ENCODE measurements around the gene FTSJ3.
"Not testable (repeated sequence)": the region's sequence is repeated elsewhere in the genome, so short reads cannot be mapped to it uniquely, and the experiment has no call there.

FTSJ3 gene

GRCh38 chr17:63854709-63855108, 27.2 kb upstream of the FTSJ3 start:
- ATAC-seq (replicated peaks; ENCODE audit: extremely low read depth, poor library complexity, severe bottlenecking) (no peak), DNase-seq (ENCODE audit: low spot score in 2 of 2) (no peak)
- no peaks in the 10 kb centered on the region for H3K9me3 Mint-ChIP-seq
- H3K4me1 Mint-ChIP-seq: peaks cover 1% of the 10 kb centered on the region
- H3K27ac Mint-ChIP-seq (ENCODE audit: low read depth): no peak overlapping the region
- H3K27me3 Mint-ChIP-seq: no peaks in the 10 kb centered on the region
- no peak overlapping the region for H3K4me3 Mint-ChIP-seq
- no peaks in the 10 kb centered on the region for H3K36me3 Mint-ChIP-seq (ENCODE audit: insufficient read depth)

- no peaks in the 10 kb centered on the region for H3K9me3 Mint-ChIP-seq
- no peak overlapping the region for H3K27ac Mint-ChIP-seq (ENCODE audit: low read depth)
- no peak overlapping the region for H3K4me3 Mint-ChIP-seq
- H3K4me1 Mint-ChIP-seq: peaks cover 11% of the 10 kb centered on the region
- ATAC-seq (replicated peaks; ENCODE audit: extremely low read depth, poor library complexity, severe bottlenecking) (no peak), DNase-seq (ENCODE audit: low spot score in 2 of 2) (no peak)
- H3K36me3 Mint-ChIP-seq (ENCODE audit: insufficient read depth): no peaks in the 10 kb centered on the region
- H3K27me3 Mint-ChIP-seq: no peaks in the 10 kb centered on the region
Measured at GRCh38 chr17:63853260-63853659, 25.8 kb upstream of the FTSJ3 start.

- Mint-ChIP-seq H3K4me1 (peaks cover 18% of the 10 kb centered on the region), H3K36me3 (ENCODE audit: insufficient read depth) (no peaks in the 10 kb centered on the region), H3K9me3 (no peaks in the 10 kb centered on the region), H3K27me3 (no peaks in the 10 kb centered on the region), H3K27ac (ENCODE audit: low read depth) (no peak overlapping the region), H3K4me3 (no peak overlapping the region)
- ATAC-seq (replicated peaks; ENCODE audit: extremely low read depth, poor library complexity, severe bottlenecking) (no peak), DNase-seq (ENCODE audit: low spot score in 2 of 2) (no peak)
Measured at GRCh38 chr17:63850401-63850800, 22.9 kb upstream of the FTSJ3 start.

- peak overlapping the region; percentile 76 for H3K27ac Mint-ChIP-seq (ENCODE audit: low read depth)
- peaks cover 18% of the 10 kb centered on the region for H3K4me1 Mint-ChIP-seq
- DNase-seq (ENCODE audit: low spot score in 2 of 2): peak; percentile 93 to 95
- no peaks in the 10 kb centered on the region for H3K36me3 Mint-ChIP-seq (ENCODE audit: insufficient read depth)
- H3K9me3 Mint-ChIP-seq: no peaks in the 10 kb centered on the region
- ATAC-seq (replicated peaks; ENCODE audit: extremely low read depth, poor library complexity, severe bottlenecking): peak; percentile 93
- no peaks in the 10 kb centered on the region for H3K27me3 Mint-ChIP-seq
- peak overlapping the region; percentile 64 for H3K4me3 Mint-ChIP-seq
Measured at GRCh38 chr17:63848834-63849689, 21.6 kb upstream of the FTSJ3 start.

- Mint-ChIP-seq H3K4me1 (peaks cover 18% of the 10 kb centered on the region), H3K36me3 (ENCODE audit: insufficient read depth) (peaks cover 5% of the 10 kb centered on the region), H3K9me3 (no peaks in the 10 kb centered on the region), H3K4me3 (peak overlapping the region; percentile 48), H3K27ac (ENCODE audit: low read depth) (no peak overlapping the region), H3K27me3 (no peaks in the 10 kb centered on the region)
- ATAC-seq (replicated peaks; ENCODE audit: extremely low read depth, poor library complexity, severe bottlenecking) (no peak), DNase-seq (ENCODE audit: low spot score in 2 of 2) (no peak)
Measured at GRCh38 chr17:63847525-63848249, 20.2 kb upstream of the FTSJ3 start.

GRCh38 chr17:63845509-63845908, 18.0 kb upstream of the FTSJ3 start:
- Mint-ChIP-seq H3K27ac (ENCODE audit: low read depth) (no peak overlapping the region), H3K4me1 (peaks cover 35% of the 10 kb centered on the region), H3K9me3 (no peaks in the 10 kb centered on the region), H3K4me3 (no peak overlapping the region), H3K36me3 (ENCODE audit: insufficient read depth) (peaks cover 16% of the 10 kb centered on the region), H3K27me3 (no peaks in the 10 kb centered on the region)
- ATAC-seq (replicated peaks; ENCODE audit: extremely low read depth, poor library complexity, severe bottlenecking) (no peak), DNase-seq (ENCODE audit: low spot score in 2 of 2) (no peak)

GRCh38 chr17:63843910-63844677, 16.6 kb upstream of the FTSJ3 start:
- Mint-ChIP-seq H3K36me3 (ENCODE audit: insufficient read depth) (peaks cover 16% of the 10 kb centered on the region), H3K4me3 (peak overlapping the region; percentile 93), H3K27me3 (no peaks in the 10 kb centered on the region), H3K9me3 (no peaks in the 10 kb centered on the region), H3K27ac (ENCODE audit: low read depth) (peak overlapping the region; percentile 71), H3K4me1 (peaks cover 33% of the 10 kb centered on the region)
- ATAC-seq (replicated peaks; ENCODE audit: extremely low read depth, poor library complexity, severe bottlenecking): no peak
- no peak for DNase-seq (ENCODE audit: low spot score in 2 of 2)

GRCh38 chr17:63843387-63843888, 16.0 kb upstream of the FTSJ3 start:
- DNase-seq (ENCODE audit: low spot score in 2 of 2); H3K27me3 Mint-ChIP-seq; H3K9me3 Mint-ChIP-seq: not testable (repeated sequence)
- peak; percentile 30 for ATAC-seq (replicated peaks; ENCODE audit: extremely low read depth, poor library complexity, severe bottlenecking)
- Mint-ChIP-seq H3K4me1 (peaks cover 35% of the 10 kb centered on the region), H3K36me3 (ENCODE audit: insufficient read depth) (peaks cover 16% of the 10 kb centered on the region), H3K4me3 (peak overlapping the region; percentile 93), H3K27ac (ENCODE audit: low read depth) (peak overlapping the region; percentile 71)

GRCh38 chr17:63842540-63843386, 15.3 kb upstream of the FTSJ3 start, which contains the start of gene SMARCD2:
Gene SMARCD2 (minus strand): TSS chr17:63842685. CDS start chr17:63842674, 11 bp downstream.
- DNase-seq (ENCODE audit: low spot score in 2 of 2): peak; percentile 97
- Mint-ChIP-seq H3K4me3 (peak within 1 kb of the TSS; percentile 93), H3K27me3 (no peaks in the 10 kb centered on the region), H3K4me1 (peaks cover 36% of the 10 kb centered on the region), H3K9me3 (no peaks in the 10 kb centered on the region), H3K36me3 (ENCODE audit: insufficient read depth) (peaks cover 16% of the 10 kb centered on the region), H3K27ac (ENCODE audit: low read depth) (peak within 1 kb of the TSS; percentile 93)
- peak; percentile 91 for ATAC-seq (replicated peaks; ENCODE audit: extremely low read depth, poor library complexity, severe bottlenecking)

- Mint-ChIP-seq H3K27me3 (no peaks in the 10 kb centered on the region), H3K9me3 (no peaks in the 10 kb centered on the region), H3K4me3 (peak overlapping the region; percentile 93), H3K4me1 (peaks cover 36% of the 10 kb centered on the region), H3K27ac (ENCODE audit: low read depth) (peak overlapping the region; percentile 93), H3K36me3 (ENCODE audit: insufficient read depth) (peaks cover 16% of the 10 kb centered on the region)
- no peak for DNase-seq (ENCODE audit: low spot score in 2 of 2)
- ATAC-seq (replicated peaks; ENCODE audit: extremely low read depth, poor library complexity, severe bottlenecking): peak; percentile 40
Measured at GRCh38 chr17:63842173-63842539, 14.7 kb upstream of the FTSJ3 start.

GRCh38 chr17:63841350-63842172, 14.1 kb upstream of the FTSJ3 start:
- peaks cover 36% of the 10 kb centered on the region for H3K4me1 Mint-ChIP-seq
- H3K36me3 Mint-ChIP-seq (ENCODE audit: insufficient read depth): peaks cover 18% of the 10 kb centered on the region
- ATAC-seq (replicated peaks; ENCODE audit: extremely low read depth, poor library complexity, severe bottlenecking) (no peak), DNase-seq (ENCODE audit: low spot score in 2 of 2) (no peak)
- H3K27ac Mint-ChIP-seq (ENCODE audit: low read depth): peak overlapping the region; percentile 93
- no peaks in the 10 kb centered on the region for H3K27me3 Mint-ChIP-seq
- H3K4me3 Mint-ChIP-seq: peak overlapping the region; percentile 93
- no peaks in the 10 kb centered on the region for H3K9me3 Mint-ChIP-seq
